Gastroesophageal sphincter (tissue), 3 donors: ENCODE measurements around the gene B4GALT6.

Experiments
- CTCF ChIP-seq, 4 experiments: fragments of 200-600 bp in 2 of 4; fragments of 450-650 bp in 2 of 4; sonication (generic) in 1 of 4; IDR thresholded peaks; one replicate each; pipeline ENCODE4 v1.5.1; 2017 to 2019; ENCODE audit warnings: antibody characterized with exemption in 4 of 4, mild to moderate bottlenecking in 2 of 4, moderate library complexity in 2 of 4
- POLR2AphosphoS5 ChIP-seq: sonication (generic); formaldehyde crosslinking; IDR thresholded peaks from one replicate; pipeline ENCODE4 v1.6.1; 2017; ENCODE audit warnings: antibody characterized with exemption

- TF ChIP-seq CTCF (IDR thresholded peaks at IDR 0.05) (no peak), POLR2AphosphoS5 (no peak)
Measured at GRCh38 chr18:31688606-31689005, 4.2 kb upstream of the B4GALT6 start.
